Measurements from ENCODE around the gene MLF1. TPM values are rescaled to one million over a fixed set of nuclear protein-coding genes. Genes with fewer than 3 reads are reported as not detected.

The MLF1 gene
- total RNA-seq: 12.8 and 20.4 TPM in 2 replicates

- Histone ChIP-seq H3K36me3 (ENCODE audit: control insufficient read depth, insufficient read depth, low read length) (no peaks in the 10 kb centered on the region), H3K27me3 (ENCODE audit: control insufficient read depth, insufficient read depth, low read length) (no peaks in the 10 kb centered on the region), H3K4me3 (ENCODE audit: low read depth, low read length) (peak within 1 kb of the TSS; percentile 78)
- TF ChIP-seq, protein P1, sequence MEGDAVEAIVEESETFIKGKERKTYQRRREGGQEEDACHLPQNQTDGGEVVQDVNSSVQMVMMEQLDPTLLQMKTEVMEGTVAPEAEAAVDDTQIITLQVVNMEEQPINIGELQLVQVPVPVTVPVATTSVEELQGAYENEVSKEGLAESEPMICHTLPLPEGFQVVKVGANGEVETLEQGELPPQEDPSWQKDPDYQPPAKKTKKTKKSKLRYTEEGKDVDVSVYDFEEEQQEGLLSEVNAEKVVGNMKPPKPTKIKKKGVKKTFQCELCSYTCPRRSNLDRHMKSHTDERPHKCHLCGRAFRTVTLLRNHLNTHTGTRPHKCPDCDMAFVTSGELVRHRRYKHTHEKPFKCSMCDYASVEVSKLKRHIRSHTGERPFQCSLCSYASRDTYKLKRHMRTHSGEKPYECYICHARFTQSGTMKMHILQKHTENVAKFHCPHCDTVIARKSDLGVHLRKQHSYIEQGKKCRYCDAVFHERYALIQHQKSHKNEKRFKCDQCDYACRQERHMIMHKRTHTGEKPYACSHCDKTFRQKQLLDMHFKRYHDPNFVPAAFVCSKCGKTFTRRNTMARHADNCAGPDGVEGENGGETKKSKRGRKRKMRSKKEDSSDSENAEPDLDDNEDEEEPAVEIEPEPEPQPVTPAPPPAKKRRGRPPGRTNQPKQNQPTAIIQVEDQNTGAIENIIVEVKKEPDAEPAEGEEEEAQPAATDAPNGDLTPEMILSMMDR (IDR thresholded peaks at IDR 0.05; ENCODE audit: insufficient read depth, low read length, poor library complexity, severe bottlenecking): no peak
- peak; percentile 87 for DNase-seq (ENCODE audit: low read depth)
Measured at GRCh38 chr3:158570999-158571702, at the start of gene MLF1. TSS of gene MLF1 (plus strand) at chr3:158571194. CDS start at chr3:158571301, 107 bp downstream.

DNA sequence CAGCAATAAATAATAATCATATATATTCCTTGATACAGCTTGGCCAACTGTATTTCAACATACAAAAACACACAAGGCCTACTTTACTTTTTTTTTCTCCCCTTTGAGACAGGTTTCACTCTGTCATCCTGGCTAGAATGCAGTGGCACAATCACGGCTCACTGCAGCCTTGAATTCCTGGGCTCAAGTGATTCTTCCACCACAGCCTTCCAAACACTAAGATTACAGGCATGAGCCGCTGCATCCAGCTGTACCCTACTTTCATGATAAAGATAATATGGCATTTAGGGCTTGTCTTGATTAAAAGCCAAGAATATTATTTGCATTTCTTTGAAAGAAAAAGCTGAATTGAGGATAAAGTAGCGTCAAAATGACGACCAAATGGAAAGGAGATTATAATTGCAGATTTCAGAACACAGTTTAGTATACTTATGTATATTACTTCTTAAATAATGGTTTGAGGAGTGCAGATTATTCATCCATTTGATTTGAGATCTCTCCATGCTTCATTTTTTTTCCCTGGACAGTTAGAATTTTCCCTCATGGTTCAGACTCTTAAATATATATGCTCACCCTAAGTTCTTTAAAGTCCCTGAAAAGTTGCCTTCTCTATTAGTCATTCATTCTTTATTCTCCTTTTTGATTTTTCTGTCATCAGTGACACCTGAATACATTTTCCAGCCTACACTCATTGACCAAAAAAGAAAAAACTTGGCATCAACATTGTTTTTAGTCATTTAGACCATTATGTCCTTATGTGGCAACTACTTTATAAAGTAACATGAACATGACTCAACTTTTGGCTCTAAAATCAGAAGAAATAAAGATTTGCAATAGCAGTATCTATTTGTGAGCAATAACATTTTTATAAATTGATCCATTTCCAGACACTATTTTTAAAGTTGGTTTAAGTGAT is 48.5 kb upstream of the MLF1 start:
- no peak for DNase-seq (ENCODE audit: low read depth)
- TF ChIP-seq, protein P1 (IDR thresholded peaks at IDR 0.05; ENCODE audit: insufficient read depth, low read length, poor library complexity, severe bottlenecking): no peak
- Histone ChIP-seq H3K4me3 (ENCODE audit: low read depth, low read length) (no peak overlapping the region), H3K36me3 (ENCODE audit: control insufficient read depth, insufficient read depth, low read length) (no peaks in the 10 kb centered on the region), H3K27me3 (ENCODE audit: control insufficient read depth, insufficient read depth, low read length) (no peaks in the 10 kb centered on the region)

GRCh38 chr3:158528076-158528674 is 42.8 kb upstream of the MLF1 start:
- TF ChIP-seq, protein P1 (IDR thresholded peaks at IDR 0.05; ENCODE audit: insufficient read depth, low read length, poor library complexity, severe bottlenecking): no peak
- DNase-seq (ENCODE audit: low read depth): no peak
- Histone ChIP-seq H3K27me3 (ENCODE audit: control insufficient read depth, insufficient read depth, low read length) (no peaks in the 10 kb centered on the region), H3K36me3 (ENCODE audit: control insufficient read depth, insufficient read depth, low read length) (no peaks in the 10 kb centered on the region), H3K4me3 (ENCODE audit: low read depth, low read length) (no peak overlapping the region)

DNA sequence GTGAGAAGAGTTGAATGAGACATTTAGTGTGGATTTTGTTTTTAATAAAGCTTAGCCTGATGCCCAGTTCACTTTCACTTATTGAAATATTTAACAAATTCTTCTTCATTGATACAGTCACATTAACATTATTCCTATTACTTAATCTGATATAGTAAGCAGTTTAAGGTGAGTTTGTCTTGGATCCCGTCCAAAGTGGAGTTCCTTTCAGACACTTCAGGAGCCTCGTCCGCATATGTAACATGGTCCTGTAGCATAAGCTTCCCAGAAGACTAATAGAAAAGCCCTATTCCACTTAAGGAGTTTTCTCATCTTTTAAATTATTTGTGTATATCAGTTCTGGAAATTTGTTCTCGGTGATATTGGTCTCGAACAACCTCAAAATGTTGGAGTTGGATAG is 39.7 kb upstream of the MLF1 start:
- no peaks in the 10 kb centered on the region for H3K27me3 ChIP-seq (ENCODE audit: control insufficient read depth, insufficient read depth, low read length)
- no peak for DNase-seq (ENCODE audit: low read depth)
- no peaks in the 10 kb centered on the region for H3K36me3 ChIP-seq (ENCODE audit: control insufficient read depth, insufficient read depth, low read length)
- H3K4me3 ChIP-seq (ENCODE audit: low read depth, low read length): no peak overlapping the region
- TF ChIP-seq, protein P1 (IDR thresholded peaks at IDR 0.05; ENCODE audit: insufficient read depth, low read length, poor library complexity, severe bottlenecking): no peak

GRCh38 chr3:158532099-158532734 is 38.8 kb upstream of the MLF1 start:
- Histone ChIP-seq H3K36me3 (ENCODE audit: control insufficient read depth, insufficient read depth, low read length) (no peaks in the 10 kb centered on the region), H3K27me3 (ENCODE audit: control insufficient read depth, insufficient read depth, low read length) (no peaks in the 10 kb centered on the region), H3K4me3 (ENCODE audit: low read depth, low read length) (no peak overlapping the region)
- peak; percentile 2 for DNase-seq (ENCODE audit: low read depth)
- TF ChIP-seq, protein P1 (IDR thresholded peaks at IDR 0.05; ENCODE audit: insufficient read depth, low read length, poor library complexity, severe bottlenecking): peak; percentile 51

Data from kidney epithelial cell (primary cell).